ENCODE measurements around the gene LAMTOR1.

The LAMTOR1 gene

DNA sequence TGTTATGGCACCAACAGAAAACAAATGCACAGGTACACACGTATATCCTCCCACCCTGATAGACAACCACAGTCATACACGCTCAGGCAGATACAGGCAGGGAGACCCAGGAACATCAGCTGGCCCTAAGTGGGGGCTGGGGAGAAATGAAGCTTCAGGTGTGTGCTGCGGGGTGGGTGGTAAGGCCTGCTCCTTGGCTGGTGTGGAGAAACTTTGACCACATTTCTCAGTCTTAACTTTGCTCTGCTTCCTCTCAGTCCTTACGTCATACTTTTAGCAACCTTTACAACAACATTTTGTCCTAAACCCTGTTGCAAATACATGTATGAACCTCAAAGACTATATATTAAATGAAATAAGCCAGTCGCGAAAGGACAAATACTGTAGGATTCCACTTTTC is 16.1 kb upstream of the LAMTOR1 start:
- no peak for DNase-seq (ENCODE audit: low read depth, low spot score)

DNA sequence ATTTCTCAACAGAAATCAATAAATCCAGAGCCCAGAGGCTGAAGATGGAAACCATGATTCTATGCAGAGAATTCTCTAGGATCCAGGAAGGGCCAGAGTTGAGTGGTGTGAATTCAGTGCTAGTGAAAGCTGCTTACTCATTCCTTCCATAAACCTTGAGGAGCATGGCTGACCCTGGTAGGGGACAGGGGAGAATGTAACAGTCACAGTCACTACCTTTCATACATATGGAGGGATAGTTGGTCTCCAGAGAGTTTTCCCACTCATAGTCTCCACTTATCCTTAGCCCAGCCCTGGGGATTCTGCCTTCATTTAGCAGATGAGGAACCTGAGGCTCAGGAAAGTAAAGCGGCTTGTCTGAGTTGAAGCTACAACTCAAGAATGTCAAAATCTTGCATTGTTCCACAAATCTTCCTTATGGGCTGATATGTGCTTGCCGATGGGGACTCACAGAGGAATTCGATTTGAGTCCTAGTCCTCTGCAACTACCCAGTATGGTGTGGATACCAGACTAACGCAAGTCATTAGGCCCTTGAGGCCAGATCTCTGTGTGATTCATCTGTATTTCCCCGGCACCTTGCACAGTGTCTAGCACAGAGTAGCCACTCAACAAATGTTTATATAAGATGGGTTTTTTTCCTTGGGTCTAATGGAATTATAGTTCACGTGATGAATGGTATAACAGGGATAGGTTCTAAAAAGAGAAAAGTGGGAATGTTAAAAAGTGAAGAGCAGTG is 13.1 kb upstream of the LAMTOR1 start:
- DNase-seq (ENCODE audit: low read depth, low spot score), result no peak

GRCh38 chr11:72114570-72114969 is 11.5 kb upstream of the LAMTOR1 start:
- DNase-seq (ENCODE audit: low read depth, low spot score), result no peak

GRCh38 chr11:72112978-72113808 is 10.1 kb upstream of the LAMTOR1 start:
- no peak for DNase-seq (ENCODE audit: low read depth, low spot score)

DNA sequence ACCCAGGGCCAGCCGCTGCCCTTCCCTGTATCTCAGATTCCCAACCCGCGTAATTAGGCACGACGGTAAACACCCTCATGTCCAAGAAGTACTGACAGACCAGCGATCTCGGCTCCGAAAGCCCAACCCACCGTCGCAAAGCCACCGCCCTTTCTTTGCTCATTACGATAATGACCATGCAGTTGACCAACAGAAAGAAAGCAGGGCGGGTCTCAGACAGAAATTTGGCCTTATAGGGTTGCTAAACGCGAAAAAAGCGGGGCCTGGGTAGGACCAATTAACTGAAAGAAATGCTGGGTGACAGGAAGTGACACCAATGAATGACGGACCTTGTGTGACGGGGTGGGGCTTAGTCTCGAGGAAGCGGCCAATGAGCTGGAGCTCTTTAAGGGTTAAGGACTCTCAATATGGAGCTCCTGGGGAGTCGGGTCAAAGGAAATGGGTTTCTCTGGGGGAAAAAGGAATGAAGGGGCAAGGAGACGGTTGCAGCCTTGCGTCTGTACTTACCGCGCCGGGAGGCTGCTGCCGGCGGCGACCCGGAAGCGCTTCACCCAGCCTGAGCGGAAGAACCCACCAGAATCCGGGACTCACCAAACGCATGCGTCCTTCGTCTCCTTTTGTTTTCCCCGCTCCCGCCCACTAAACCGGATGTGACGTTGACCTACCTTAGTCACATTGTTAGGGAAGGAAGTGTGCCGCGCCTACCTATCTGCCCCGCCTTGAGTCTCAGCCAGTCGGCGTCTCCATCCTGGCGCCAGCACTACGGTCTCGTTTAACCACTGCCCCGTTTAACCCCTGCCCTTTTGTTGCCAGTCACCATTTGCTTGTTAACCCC is 9.3 kb upstream of the LAMTOR1 start, which contains the start of gene ANAPC15:
TSS of gene ANAPC15 (minus strand) at position 553 of the 835 bp plus-strand sequence. CDS start 1,419 bp downstream, outside the sequence.
- DNase-seq (ENCODE audit: low read depth, low spot score), result peak; percentile 98

DNA sequence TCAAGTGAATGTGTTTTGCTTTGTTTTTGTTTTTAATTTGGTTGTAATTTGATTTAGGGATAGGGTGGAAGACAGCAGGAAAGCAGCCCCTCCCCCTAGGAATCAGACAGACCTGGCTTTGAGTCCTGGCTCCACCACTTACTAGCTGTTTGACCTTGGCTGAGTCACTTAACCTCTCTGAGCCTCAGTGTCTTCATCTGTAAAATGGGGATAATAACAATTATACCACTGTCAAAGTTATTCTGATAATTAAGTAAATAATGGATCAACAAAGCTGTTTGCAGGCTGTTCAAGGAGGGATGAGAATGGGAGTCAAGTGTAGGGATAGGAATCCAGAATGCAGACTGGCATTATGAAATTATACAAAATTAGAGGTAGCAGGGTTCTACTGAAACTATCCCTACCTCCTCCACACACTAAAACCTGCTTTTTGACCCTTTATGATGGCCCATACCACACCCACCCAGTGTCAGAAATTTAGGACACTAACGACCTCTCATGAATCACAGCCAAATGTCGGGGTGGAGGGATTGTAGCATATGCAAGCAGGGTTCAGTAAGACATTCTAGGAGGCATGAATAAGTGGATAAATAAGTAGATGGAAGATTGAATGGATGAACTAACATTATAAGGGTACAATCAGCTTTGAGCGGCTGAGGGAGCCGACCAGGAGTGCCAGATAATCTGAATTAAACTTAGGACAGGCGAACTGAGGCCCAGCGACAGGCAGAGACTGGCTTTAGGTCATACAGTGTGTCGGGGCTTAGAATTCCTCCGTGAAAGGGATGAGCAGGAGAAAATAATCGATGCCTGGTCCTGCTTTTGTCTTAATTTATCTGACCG is 8.4 kb upstream of the LAMTOR1 start:
- DNase-seq (ENCODE audit: low read depth, low spot score), result no peak

DNA sequence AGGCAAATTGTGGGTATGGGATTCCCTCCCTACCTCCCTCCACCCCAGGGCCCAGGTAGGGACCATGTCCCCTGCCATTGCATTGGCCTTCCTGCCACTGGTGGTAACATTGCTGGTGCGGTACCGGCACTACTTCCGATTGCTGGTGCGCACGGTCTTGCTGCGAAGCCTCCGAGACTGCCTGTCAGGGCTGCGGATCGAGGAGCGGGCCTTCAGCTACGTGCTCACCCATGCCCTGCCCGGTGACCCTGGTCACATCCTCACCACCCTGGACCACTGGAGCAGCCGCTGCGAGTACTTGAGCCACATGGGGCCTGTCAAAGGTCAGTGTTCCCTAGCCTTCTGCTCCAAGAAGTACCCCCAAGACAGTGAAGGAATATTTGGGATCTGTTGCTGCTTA is 2.8 kb upstream of the LAMTOR1 start, which contains the start of gene TOMT:
TSS of gene TOMT (plus strand) at position 37 of the 400 bp plus-strand sequence. CDS start at position 65, 28 bp downstream.
- no peak for DNase-seq (ENCODE audit: low read depth, low spot score)

GRCh38 chr11:72103754-72104167 is 664 bp upstream of the LAMTOR1 start:
- DNase-seq (ENCODE audit: low read depth, low spot score), result no peak

DNA sequence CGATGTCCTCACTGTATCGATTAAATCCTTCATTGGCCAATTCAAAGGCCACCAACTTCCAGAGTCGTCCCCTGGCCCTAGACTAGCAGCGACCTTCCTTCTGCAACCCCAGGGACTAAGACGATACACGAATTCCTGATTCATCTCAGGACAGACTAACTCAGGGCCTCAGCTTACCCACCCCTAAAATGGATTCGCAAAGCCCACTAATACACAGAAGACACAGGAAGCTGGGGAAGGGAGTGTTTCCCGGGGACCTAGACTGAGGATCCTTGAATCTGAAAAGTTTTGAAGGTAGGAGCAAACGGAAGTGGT is 509 bp downstream of the LAMTOR1 start:
- no peak for DNase-seq (ENCODE audit: low read depth, low spot score)

DNA sequence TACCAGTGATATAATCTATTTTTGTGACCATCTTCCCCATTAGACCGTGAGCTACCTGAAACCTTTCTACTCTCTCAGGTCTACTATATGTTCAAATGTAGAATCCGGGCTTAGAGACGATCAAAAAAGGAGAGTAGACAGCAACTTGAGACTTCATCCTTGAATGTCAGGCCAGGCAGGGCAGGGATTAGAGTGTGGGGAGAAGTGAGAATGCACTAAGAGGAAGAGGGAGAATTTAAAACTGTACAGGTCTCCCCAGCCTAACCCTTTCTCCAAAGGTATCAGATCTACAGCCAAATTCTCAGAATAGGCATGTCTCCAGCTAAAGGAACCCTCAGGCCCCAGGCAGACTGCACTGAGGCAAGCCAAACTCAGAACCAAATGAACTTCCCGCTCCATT is 935 bp downstream of the LAMTOR1 start:
- DNase-seq (ENCODE audit: low read depth, low spot score), result no peak

DNA sequence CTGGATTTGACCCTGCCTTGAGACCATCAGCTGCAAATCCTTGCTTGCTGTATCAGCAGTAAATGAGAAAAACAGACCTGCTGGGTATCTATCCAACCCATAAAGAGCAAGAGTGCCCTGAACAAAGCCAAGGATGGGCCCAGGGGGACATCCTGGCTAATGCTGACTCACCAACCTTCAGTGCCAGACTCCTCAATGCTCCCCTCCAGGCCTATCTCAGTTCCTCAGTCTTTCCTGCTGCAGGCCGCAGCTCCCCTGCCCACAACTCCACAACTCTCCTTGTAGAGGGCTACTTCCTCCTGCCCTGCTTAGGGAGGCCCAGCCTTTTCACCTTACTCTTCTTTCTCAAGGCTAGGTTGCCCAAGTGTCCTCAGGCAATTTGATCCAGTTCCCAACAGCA is 2.6 kb downstream of the LAMTOR1 start:
- no peak for DNase-seq (ENCODE audit: low read depth, low spot score)

GRCh38 chr11:72100009-72100408 is 3.1 kb downstream of the LAMTOR1 start:
- DNase-seq (ENCODE audit: low read depth, low spot score), result no peak

- DNase-seq (ENCODE audit: low read depth, low spot score), result no peak
These were observed 4.4 kb downstream of the LAMTOR1 start for GRCh38 chr11:72098741-72099140.

GRCh38 chr11:72091292-72091691 is 11.8 kb downstream of the LAMTOR1 start:
- no peak for DNase-seq (ENCODE audit: low read depth, low spot score)

GRCh38 chr11:72088076-72088808 is 14.9 kb downstream of the LAMTOR1 start:
- DNase-seq (ENCODE audit: low read depth, low spot score), result no peak

GRCh38 chr11:72085621-72086351 is 17.3 kb downstream of the LAMTOR1 start:
- DNase-seq (ENCODE audit: low read depth, low spot score), result no peak

GRCh38 chr11:72084965-72085364 is 18.1 kb downstream of the LAMTOR1 start:
- DNase-seq (ENCODE audit: low read depth, low spot score), result no peak

DNA sequence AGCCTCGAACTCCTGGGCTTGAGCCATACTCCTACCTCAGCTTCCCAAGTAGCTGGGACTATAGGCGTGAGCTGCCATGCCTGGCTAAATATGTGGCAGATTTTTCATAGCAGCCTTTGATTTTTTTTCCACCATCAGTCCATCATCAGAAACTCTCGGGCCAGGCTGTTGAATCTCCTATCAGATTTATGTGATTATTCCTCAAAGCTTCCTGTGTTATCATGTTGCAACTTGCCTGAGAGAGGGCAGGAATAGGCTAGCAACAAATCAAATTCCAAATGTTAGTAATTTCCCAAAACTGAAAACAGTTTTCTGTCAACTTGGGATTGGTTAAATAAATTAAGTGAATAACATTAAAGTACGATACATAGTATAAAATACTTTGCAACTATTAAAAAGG is 19.0 kb downstream of the LAMTOR1 start:
- no peak for DNase-seq (ENCODE audit: low read depth, low spot score)

DNA sequence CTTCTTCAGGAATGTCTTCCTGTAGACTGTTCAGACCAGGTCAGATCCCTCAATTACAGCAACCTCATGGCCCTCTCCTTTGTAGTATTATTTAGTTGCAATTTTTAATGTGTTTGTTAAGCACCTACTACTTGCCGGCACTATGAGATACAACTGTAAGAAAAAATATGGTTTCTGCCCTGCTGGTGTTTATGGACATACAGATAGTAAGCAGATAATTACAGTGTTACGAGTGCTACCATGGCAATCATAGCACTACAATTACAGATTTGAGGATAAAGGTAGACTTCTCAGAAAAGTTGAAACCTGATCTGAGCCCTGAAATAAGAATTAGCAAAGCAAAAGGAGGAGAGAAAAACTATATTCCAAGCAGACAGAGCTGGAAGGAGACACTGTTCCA is 19.7 kb downstream of the LAMTOR1 start:
- no peak for DNase-seq (ENCODE audit: low read depth, low spot score)
